SK-N-SH (cell line): Measurements from ENCODE around the gene TMEM117. TPM values are rescaled to one million over a fixed set of nuclear protein-coding genes. Genes with fewer than 3 reads are reported as not detected.

Experiments
- CTCF ChIA-PET: fragments of 300-600, 350-600 bp; formaldehyde crosslinking; extraction: SDS; loops from one replicate; lab custom pipeline; 2021; lab: Yijun Ruan, JAX
- POLR2A ChIA-PET: fragments of 350-600 bp; sonication (Branson Sonifier 250); formaldehyde crosslinking; extraction: SDS; loops from one replicate; lab custom pipeline; 2020; ENCODE audit warnings: antibody characterized with exemption, inconsistent platforms; lab: Yijun Ruan, JAX
- DNase-seq: peaks from one replicate; pipeline ENCODE4 v3.0.0; 2012
- H2AFZ ChIP-seq: fragments of 200-600 bp; sonication (generic); 2 replicates; pipeline ENCODE4 v1.8.1; 2016; ENCODE audit warnings: antibody characterized with exemption, mild to moderate bottlenecking, low read depth
- H3F3A ChIP-seq: fragments of 200-600 bp; sonication (generic); replicated peaks from 2 replicates; pipeline ENCODE3; 2016; ENCODE audit warnings: antibody characterized with exemption, mild to moderate bottlenecking; ENCODE audit not compliant: insufficient read depth
- H3K27ac ChIP-seq, 2 experiments: fragments of 200-500 bp in 1 of 2; fragments of 200-600 bp in 1 of 2; sonication (Bioruptor generic) in 1 of 2; sonication (generic), shearing (Covaris generic) in 1 of 2; 2 replicates each; pipeline versions ENCODE4 v1.5.1 to v1.6.1; 2014 to 2016; ENCODE audit warnings: low read depth in 2 of 2, inconsistent platforms in 1 of 2, low read length in 1 of 2, mild to moderate bottlenecking in 1 of 2, mixed read lengths in 1 of 2
- H3K27me3 ChIP-seq: fragments of 200-600 bp; sonication (generic), shearing (Covaris generic); 2 replicates; pipeline ENCODE4 v1.6.1; 2016; ENCODE audit warnings: mixed run types; ENCODE audit not compliant: insufficient read depth
- H3K36me3 ChIP-seq, 2 experiments: fragments of 200-500 bp in 1 of 2; fragments of 200-600 bp in 1 of 2; sonication (Bioruptor generic) in 1 of 2; sonication (generic) in 1 of 2; replicated peaks in 1 of 2; 2 replicates each; pipeline versions ENCODE3 to v1.5.1; 2014 to 2016; ENCODE audit warnings: low read length in 1 of 2, mild to moderate bottlenecking in 1 of 2; ENCODE audit not compliant: insufficient read depth in 2 of 2, control insufficient read depth in 1 of 2
- H3K4me1 ChIP-seq, 2 experiments: fragments of 200-500 bp in 1 of 2; fragments of 200-600 bp in 1 of 2; sonication (Bioruptor generic) in 1 of 2; sonication (generic), shearing (Covaris generic) in 1 of 2; 2 replicates each; pipeline versions ENCODE4 v1.5.1 to v1.6.1; 2014 to 2016; ENCODE audit warnings: low read depth in 1 of 2, low read length in 1 of 2, mixed run types in 1 of 2; ENCODE audit not compliant: insufficient read depth in 2 of 2, control insufficient read depth in 1 of 2
- H3K4me2 ChIP-seq: fragments of 200-600 bp; sonication (generic), shearing (Covaris generic); 2 replicates; pipeline ENCODE4 v1.6.1; 2017; ENCODE audit warnings: mixed run types
- H3K4me3 ChIP-seq, 2 experiments: fragments of 200-500 bp in 1 of 2; fragments of 200-600 bp in 1 of 2; sonication (Bioruptor generic) in 1 of 2; sonication (generic), shearing (Covaris generic) in 1 of 2; 2 replicates each; pipeline versions ENCODE4 v1.5.1 to v1.8.1; 2014 to 2016; ENCODE audit warnings: low read depth in 2 of 2, inconsistent platforms in 1 of 2, low read length in 1 of 2, mild to moderate bottlenecking in 1 of 2, mixed read lengths in 1 of 2, moderate library complexity in 1 of 2
- H3K79me2 ChIP-seq: fragments of 200-600 bp; sonication (generic); 2 replicates; pipeline ENCODE4 v1.8.1; 2017; ENCODE audit warnings: mild to moderate bottlenecking; ENCODE audit not compliant: insufficient read depth
- H3K9ac ChIP-seq: fragments of 200-600 bp; sonication (generic); 2 replicates; pipeline ENCODE4 v1.6.1; 2017; ENCODE audit warnings: mixed run types
- H3K9me2 ChIP-seq: fragments of 200-600 bp; sonication (generic); 2 replicates; pipeline ENCODE4 v1.6.1; 2017; ENCODE audit warnings: mixed run types
- H3K9me3 ChIP-seq: fragments of 200-600 bp; sonication (generic); 2 replicates; pipeline ENCODE4 v1.6.1; 2017; ENCODE audit warnings: mixed run types, mild to moderate bottlenecking, moderate library complexity
- H4K20me1 ChIP-seq: fragments of 200-600 bp; sonication (generic); 2 replicates; pipeline ENCODE4 v1.6.1; 2017; ENCODE audit warnings: mild to moderate bottlenecking, mixed run types; ENCODE audit not compliant: insufficient read depth
- ELF1 ChIP-seq: IDR thresholded peaks from 2 replicates; pipeline ENCODE4 v1.4.0; 2012
- EP300 ChIP-seq, 2 experiments: IDR thresholded peaks; 2 replicates each; pipeline versions ENCODE4 v1.4.0 to v1.6.1; 2012; ENCODE audit warnings: borderline replicate concordance in 1 of 2, low read depth in 1 of 2, low read length in 1 of 2
- EZH2phosphoT487 ChIP-seq: fragments of 200-600 bp; sonication (generic); IDR thresholded peaks from 2 replicates; pipeline ENCODE4 v1.6.1; 2017; ENCODE audit warnings: low read depth, mixed run types, mild to moderate bottlenecking, antibody characterized with exemption, moderate library complexity, borderline replicate concordance
- FOSL2 ChIP-seq: IDR thresholded peaks from 2 replicates; pipeline ENCODE4 v1.4.0; 2012; ENCODE audit warnings: low read depth, mild to moderate bottlenecking, moderate library complexity, borderline replicate concordance
- FOXJ3 ChIP-seq: sonication (generic); formaldehyde crosslinking; IDR thresholded peaks from 2 replicates; pipeline ENCODE4 v1.5.1; 2020; ENCODE audit warnings: mild to moderate bottlenecking, missing genetic modification reagents
- GABPA ChIP-seq: IDR thresholded peaks from 2 replicates; pipeline ENCODE4 v1.4.0; 2012; ENCODE audit warnings: low read depth, mild to moderate bottlenecking
- GATA2 ChIP-seq: sonication (generic); formaldehyde crosslinking; IDR thresholded peaks from 2 replicates; pipeline ENCODE4 v1.5.0; 2020; ENCODE audit warnings: mild to moderate bottlenecking, missing genetic modification reagents
- JUND ChIP-seq: IDR thresholded peaks from 2 replicates; pipeline ENCODE4 v1.4.0; 2012
- MXI1 ChIP-seq: IDR thresholded peaks from 2 replicates; pipeline ENCODE4 v1.6.1; 2012; ENCODE audit warnings: mild to moderate bottlenecking, low read depth, low read length, improper control_type of control experiment
- NFIC ChIP-seq: IDR thresholded peaks from 2 replicates; pipeline ENCODE4 v1.4.0; 2012; ENCODE audit warnings: borderline replicate concordance
- NRF1 ChIP-seq: IDR thresholded peaks from 2 replicates; pipeline ENCODE4 v1.6.1; 2012; ENCODE audit warnings: low read depth, mild to moderate bottlenecking, low read length
- POLR2AphosphoS5 ChIP-seq: IDR thresholded peaks from 2 replicates; pipeline ENCODE4 v1.6.1; 2012; ENCODE audit warnings: low read depth, low read length
- RAD21 ChIP-seq: IDR thresholded peaks from 2 replicates; pipeline ENCODE4 v1.6.1; 2012; ENCODE audit warnings: mild to moderate bottlenecking, low read length
- RCOR1 ChIP-seq: fragments of 150-350 bp; IDR thresholded peaks from 2 replicates; pipeline ENCODE4 v1.6.1; 2017; ENCODE audit warnings: antibody characterized with exemption, low read length
- RFX5 ChIP-seq: IDR thresholded peaks from 2 replicates; pipeline ENCODE4 v1.6.1; 2012; ENCODE audit warnings: mild to moderate bottlenecking, improper control_type of control experiment, low read length
- SIN3A ChIP-seq: IDR thresholded peaks from 2 replicates; pipeline ENCODE4 v1.6.1; 2012; ENCODE audit warnings: low read depth, mild to moderate bottlenecking, low read length, moderate library complexity, borderline replicate concordance
- SMC3 ChIP-seq: IDR thresholded peaks from 2 replicates; pipeline ENCODE4 v1.6.1; 2012; ENCODE audit warnings: low read depth, low read length, improper control_type of control experiment
- TAF1 ChIP-seq: IDR thresholded peaks from 2 replicates; pipeline ENCODE4 v1.6.1; 2012; ENCODE audit warnings: low read depth, mild to moderate bottlenecking, low read length, moderate library complexity, borderline replicate concordance
- TCF12 ChIP-seq: IDR thresholded peaks from 2 replicates; pipeline ENCODE4 v1.4.0; 2012
- TEAD4 ChIP-seq: IDR thresholded peaks from 2 replicates; pipeline ENCODE4 v1.4.0; 2012; ENCODE audit warnings: mild to moderate bottlenecking, borderline replicate concordance; ENCODE audit not compliant: insufficient read depth
- YY1 ChIP-seq: IDR thresholded peaks from 2 replicates; pipeline ENCODE4 v1.4.0; 2012; ENCODE audit warnings: low read depth, mild to moderate bottlenecking
- WGBS: methylation state at CpG from one replicate; pipeline ENCODE4 v1.1.6; 2017; ENCODE audit warnings: low lambda C conversion rate; 5-methylcytosine and 5-hydroxymethylcytosine counted together
- polyA plus RNA-seq, 3 experiments: library from polyadenylated mRNA; depleted of rRNA; stranded (reverse); fragments of >200 nt; gene quantifications; 2 replicates each; pipeline ENCODE4 v1.2.3, GENCODE V29; 2012
- TF ChIP-seq, protein P1 (sequence below): IDR thresholded peaks from 2 replicates; pipeline ENCODE4 v1.4.0; 2012; ENCODE audit warnings: low read depth, borderline replicate concordance
- TF ChIP-seq, protein P2 (sequence below): IDR thresholded peaks from 2 replicates; pipeline ENCODE4 v1.4.0; 2012; ENCODE audit warnings: low read depth, borderline replicate concordance
- TF ChIP-seq, protein P3 (sequence below): fragments of 200-600 bp; sonication (generic); IDR thresholded peaks from 2 replicates; pipeline ENCODE4 v1.6.1; 2017; ENCODE audit warnings: antibody characterized with exemption, mild to moderate bottlenecking, moderate library complexity
- TF ChIP-seq, protein P4 (sequence below): IDR thresholded peaks from 2 replicates; pipeline ENCODE4 v1.4.0; 2012; ENCODE audit warnings: low read depth

TMEM117 gene
- polyA plus RNA-seq, 1 of the 3 experiments (the other 2 are of a cell fraction) = 0.81 TPM

DNA sequence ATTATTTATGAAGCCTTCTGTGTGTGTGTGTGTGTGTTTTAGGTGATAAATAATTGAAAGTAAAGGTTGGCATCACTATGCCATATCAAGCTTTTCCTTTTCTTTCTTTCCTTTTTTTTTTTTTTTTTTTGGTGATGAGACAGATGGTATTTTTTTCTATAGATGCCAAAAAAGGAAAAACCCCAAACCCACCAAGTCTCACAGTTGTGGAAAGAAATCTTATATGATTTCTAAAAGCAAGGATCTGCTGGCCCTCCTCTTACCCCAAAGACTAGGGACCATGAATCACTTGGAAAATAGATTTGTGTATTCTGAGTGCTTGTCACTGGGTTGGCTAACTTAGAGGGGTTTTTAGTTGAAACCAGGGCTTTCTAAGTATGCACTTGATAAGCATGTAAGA is 181.3 kb downstream of the TMEM117 start:
- Histone ChIP-seq H3K9me3 (no peaks in the 10 kb centered on the region), H3K27ac (no peak overlapping the region), H2AFZ (no peak overlapping the region), H4K20me1 (no peaks in the 10 kb centered on the region), H3K36me3 (no peaks in the 10 kb centered on the region), H3K9me2 (no peaks in the 10 kb centered on the region), H3K27me3 (no peaks in the 10 kb centered on the region), H3F3A (no peaks in the 10 kb centered on the region), H3K4me3 (no peak overlapping the region), H3K4me1 (peaks cover 0 to 2% of the 10 kb centered on the region in 2 experiments; a peak in 3 of 4 replicates), H3K79me2 (no peaks in the 10 kb centered on the region), H3K9ac (no peak overlapping the region), H3K4me2 (no peak overlapping the region)
- CTCF ChIA-PET = interaction anchor here (0.7 kb wide), 1 partner anchor 9 kb away, joined by 4 read pairs; no protein-coding TSS in a partner anchor
- TF ChIP-seq SIN3A (no peak), ELF1 (no peak), POLR2AphosphoS5 (no peak), FOSL2 (no peak), NRF1 (no peak), JUND (no peak), NFIC (no peak), RFX5 (no peak), YY1 (no peak), GATA2 (no peak), SMC3 (no peak), TAF1 (no peak), TCF12 (no peak)
- TF ChIP-seq, protein P1, sequence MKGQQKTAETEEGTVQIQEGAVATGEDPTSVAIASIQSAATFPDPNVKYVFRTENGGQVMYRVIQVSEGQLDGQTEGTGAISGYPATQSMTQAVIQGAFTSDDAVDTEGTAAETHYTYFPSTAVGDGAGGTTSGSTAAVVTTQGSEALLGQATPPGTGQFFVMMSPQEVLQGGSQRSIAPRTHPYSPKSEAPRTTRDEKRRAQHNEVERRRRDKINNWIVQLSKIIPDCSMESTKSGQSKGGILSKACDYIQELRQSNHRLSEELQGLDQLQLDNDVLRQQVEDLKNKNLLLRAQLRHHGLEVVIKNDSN = no peak
- POLR2A ChIA-PET = no interaction called here
- no peak for DNase-seq

DNA sequence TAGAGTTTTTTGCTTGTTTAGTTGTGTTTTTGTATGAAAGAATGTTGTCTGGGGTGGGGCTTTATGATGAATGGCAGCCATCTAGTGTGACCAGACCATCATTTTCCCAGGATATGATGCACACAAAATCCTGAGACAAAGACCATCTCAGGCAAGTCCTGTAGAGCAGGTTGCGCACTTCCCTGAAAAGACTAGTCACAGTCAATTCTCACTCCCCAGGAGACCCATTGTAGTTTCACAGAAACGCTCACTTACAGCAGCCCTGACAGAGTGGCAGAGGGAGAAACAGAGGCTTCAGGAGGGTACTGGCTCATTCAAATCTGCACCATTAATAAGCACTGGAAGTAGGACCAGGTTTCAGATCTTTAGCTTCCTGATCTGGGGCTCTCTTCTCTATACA is 183.2 kb downstream of the TMEM117 start:
- WGBS = 84% methylated on average over 2 of the region's 2 CpGs
- peaks cover 0 to 2% of the 10 kb centered on the region in 2 experiments; a peak in 3 of 4 replicates for H3K4me1 ChIP-seq
- no peak for TF ChIP-seq GATA2
- TF ChIP-seq SIN3A = no peak
- no peak for TF ChIP-seq GABPA
- no peak for TF ChIP-seq MXI1
- TF ChIP-seq, protein P2, sequence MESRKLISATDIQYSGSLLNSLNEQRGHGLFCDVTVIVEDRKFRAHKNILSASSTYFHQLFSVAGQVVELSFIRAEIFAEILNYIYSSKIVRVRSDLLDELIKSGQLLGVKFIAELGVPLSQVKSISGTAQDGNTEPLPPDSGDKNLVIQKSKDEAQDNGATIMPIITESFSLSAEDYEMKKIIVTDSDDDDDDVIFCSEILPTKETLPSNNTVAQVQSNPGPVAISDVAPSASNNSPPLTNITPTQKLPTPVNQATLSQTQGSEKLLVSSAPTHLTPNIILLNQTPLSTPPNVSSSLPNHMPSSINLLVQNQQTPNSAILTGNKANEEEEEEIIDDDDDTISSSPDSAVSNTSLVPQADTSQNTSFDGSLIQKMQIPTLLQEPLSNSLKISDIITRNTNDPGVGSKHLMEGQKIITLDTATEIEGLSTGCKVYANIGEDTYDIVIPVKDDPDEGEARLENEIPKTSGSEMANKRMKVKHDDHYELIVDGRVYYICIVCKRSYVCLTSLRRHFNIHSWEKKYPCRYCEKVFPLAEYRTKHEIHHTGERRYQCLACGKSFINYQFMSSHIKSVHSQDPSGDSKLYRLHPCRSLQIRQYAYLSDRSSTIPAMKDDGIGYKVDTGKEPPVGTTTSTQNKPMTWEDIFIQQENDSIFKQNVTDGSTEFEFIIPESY = no peak
- no peak for TF ChIP-seq POLR2AphosphoS5
- TF ChIP-seq NRF1 = no peak
- TF ChIP-seq, protein P1 = no peak
- no peak for TF ChIP-seq FOSL2
- TF ChIP-seq, protein P3, sequence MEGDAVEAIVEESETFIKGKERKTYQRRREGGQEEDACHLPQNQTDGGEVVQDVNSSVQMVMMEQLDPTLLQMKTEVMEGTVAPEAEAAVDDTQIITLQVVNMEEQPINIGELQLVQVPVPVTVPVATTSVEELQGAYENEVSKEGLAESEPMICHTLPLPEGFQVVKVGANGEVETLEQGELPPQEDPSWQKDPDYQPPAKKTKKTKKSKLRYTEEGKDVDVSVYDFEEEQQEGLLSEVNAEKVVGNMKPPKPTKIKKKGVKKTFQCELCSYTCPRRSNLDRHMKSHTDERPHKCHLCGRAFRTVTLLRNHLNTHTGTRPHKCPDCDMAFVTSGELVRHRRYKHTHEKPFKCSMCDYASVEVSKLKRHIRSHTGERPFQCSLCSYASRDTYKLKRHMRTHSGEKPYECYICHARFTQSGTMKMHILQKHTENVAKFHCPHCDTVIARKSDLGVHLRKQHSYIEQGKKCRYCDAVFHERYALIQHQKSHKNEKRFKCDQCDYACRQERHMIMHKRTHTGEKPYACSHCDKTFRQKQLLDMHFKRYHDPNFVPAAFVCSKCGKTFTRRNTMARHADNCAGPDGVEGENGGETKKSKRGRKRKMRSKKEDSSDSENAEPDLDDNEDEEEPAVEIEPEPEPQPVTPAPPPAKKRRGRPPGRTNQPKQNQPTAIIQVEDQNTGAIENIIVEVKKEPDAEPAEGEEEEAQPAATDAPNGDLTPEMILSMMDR = no peak
- TF ChIP-seq, protein P4, sequence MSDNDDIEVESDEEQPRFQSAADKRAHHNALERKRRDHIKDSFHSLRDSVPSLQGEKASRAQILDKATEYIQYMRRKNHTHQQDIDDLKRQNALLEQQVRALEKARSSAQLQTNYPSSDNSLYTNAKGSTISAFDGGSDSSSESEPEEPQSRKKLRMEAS = no peak
- no peak for TF ChIP-seq RCOR1
- no peak for TF ChIP-seq RAD21
- TF ChIP-seq FOXJ3 (CRISPR knock-in tag) = no peak
- no peak for TF ChIP-seq TCF12
- no peak for TF ChIP-seq TEAD4
- no peak for TF ChIP-seq EZH2phosphoT487
- TF ChIP-seq NFIC = no peak
- no peak for TF ChIP-seq EP300 (IDR thresholded peaks at IDR 0.05; ENCODE audit: borderline replicate concordance in 1 of 2, low read depth in 1 of 2, low read length in 1 of 2)

More for the DNA sequence above, 183.2 kb downstream of the TMEM117 start:
- ChIA-PET CTCF (interaction anchor here (1.0 kb wide), 1 partner anchor 912 kb away, joined by 3 read pairs; no protein-coding TSS in a partner anchor), POLR2A (no interaction called here)
- Histone ChIP-seq H2AFZ (no peak overlapping the region), H3K9ac (no peak overlapping the region), H3K27ac (no peak overlapping the region), H3K4me3 (no peak overlapping the region), H3K4me2 (no peak overlapping the region), H3K9me2 (no peaks in the 10 kb centered on the region), H3K79me2 (no peaks in the 10 kb centered on the region), H3F3A (no peaks in the 10 kb centered on the region), H3K27me3 (no peaks in the 10 kb centered on the region), H3K9me3 (no peaks in the 10 kb centered on the region), H4K20me1 (no peaks in the 10 kb centered on the region), H3K36me3 (no peaks in the 10 kb centered on the region)
- DNase-seq = no peak
